Esophagus muscularis mucosa (tissue), 4 donors: Measurements from ENCODE around the gene MAML3.

Experiments used
- CTCF ChIP-seq, 3 experiments: fragments of 200-600 bp in 2 of 3; fragments of 450-650 bp in 1 of 3; sonication (generic) in 2 of 3; IDR thresholded peaks; one replicate each; pipeline ENCODE4 v1.5.1; 2017 to 2019; ENCODE audit warnings: antibody characterized with exemption in 3 of 3, mild to moderate bottlenecking in 2 of 3, moderate library complexity in 1 of 3
- EP300 ChIP-seq: sonication (generic); formaldehyde crosslinking; IDR thresholded peaks from one replicate; pipeline ENCODE4 v1.6.1; 2017; ENCODE audit warnings: antibody characterized with exemption
- POLR2A ChIP-seq: fragments of 450-650 bp; IDR thresholded peaks from one replicate; pipeline ENCODE4 v1.6.1; 2017; ENCODE audit warnings: antibody characterized with exemption, moderate library complexity, mild to moderate bottlenecking, low read depth

- TF ChIP-seq CTCF (IDR thresholded peaks at IDR 0.05) (no peak), EP300 (no peak), POLR2A (no peak)
Measured at GRCh38 chr4:140090215-140090731, 63.7 kb downstream of the MAML3 start.
